HG03135 (cell line): ENCODE measurements around the gene GLE1.
"Not testable (repeated sequence)": the region's sequence is repeated elsewhere in the genome, so short reads cannot be mapped to it uniquely, and the experiment has no call there.

ENCODE experiments used
- ATAC-seq: cut with Tn5 transposase; IDR thresholded peaks from one replicate; pipeline ENCODE4 v1.9.1; 2021; ENCODE audit warnings: mild to moderate bottlenecking, moderate library complexity; ENCODE audit not compliant: unreplicated experiment

Gene GLE1

DNA sequence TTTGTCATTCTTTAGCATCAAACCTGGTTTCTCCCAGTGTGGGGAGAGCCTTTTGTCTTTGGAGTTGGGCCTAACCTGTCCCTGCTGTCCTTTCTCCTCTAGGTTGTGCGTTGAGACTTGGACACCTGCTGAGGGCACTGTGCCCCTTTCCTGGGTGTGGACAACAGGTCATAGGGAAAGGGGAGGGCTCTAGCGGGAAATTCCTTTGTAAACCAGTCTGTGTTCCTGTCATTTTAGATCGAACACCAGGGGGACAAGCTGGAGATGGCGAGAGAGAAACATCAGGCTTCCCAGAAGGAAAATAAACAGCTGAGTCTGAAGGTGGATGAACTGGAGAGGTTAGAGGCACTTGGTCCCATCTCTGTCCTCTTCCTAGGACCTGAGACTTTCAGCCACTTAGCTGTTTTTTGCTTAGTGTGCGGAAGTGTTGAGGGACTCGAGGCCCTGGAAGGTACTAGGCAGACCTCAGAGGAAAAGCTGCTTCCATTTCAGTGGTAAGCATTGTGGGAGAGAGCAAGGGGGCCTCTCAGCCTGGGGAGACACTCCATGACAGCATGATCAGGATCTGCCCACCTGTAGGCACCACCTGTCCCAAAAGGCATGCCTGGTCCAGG lies 8.6 kb upstream of the GLE1 start:
- ATAC-seq, result no peak

GRCh38 chr9:128497824-128498610 lies 6.5 kb upstream of the GLE1 start:
- no peak for ATAC-seq

GRCh38 chr9:128498911-128499310 lies 5.6 kb upstream of the GLE1 start:
- ATAC-seq, result no peak

DNA sequence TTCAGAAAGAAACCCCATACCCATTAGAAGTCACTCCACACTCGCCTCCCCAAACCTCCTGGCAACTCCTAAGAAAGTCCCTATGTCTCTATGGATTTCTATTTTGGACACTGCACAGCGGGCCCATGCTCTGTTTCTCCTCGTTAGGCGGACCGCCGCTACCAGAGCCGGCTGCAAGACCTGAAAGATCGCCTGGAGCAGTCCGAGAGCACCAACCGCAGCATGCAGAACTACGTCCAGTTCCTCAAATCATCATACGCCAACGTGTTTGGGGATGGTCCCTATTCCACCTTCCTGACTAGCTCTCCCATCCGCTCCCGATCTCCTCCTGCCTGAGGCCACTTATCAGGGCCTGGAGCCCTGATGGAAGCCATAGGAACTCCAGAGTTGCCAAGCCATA lies 4.6 kb upstream of the GLE1 start:
- no peak for ATAC-seq

GRCh38 chr9:128503415-128503825 lies 1.1 kb upstream of the GLE1 start:
- ATAC-seq, result not testable (repeated sequence)

DNA sequence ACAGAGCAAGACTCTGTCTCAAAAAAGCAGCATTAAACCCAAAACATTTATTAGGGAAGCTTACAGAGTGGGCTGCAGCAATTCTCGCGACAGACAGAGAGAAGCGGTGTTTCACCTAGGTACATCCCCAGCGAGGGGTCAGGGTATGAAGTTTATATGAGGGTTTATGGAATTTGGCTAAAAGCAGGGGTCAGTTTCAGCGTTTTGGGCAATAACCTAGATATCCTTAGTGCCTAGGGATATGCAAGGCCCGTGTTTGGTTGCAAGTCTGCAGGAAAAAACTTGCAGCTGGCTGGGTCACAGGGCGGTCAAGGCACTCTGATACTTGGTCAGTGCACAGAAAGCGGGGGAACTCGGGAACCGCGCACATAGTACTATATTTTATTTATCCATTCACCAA lies 649 bp upstream of the GLE1 start:
- ATAC-seq, result no peak

GRCh38 chr9:128505414-128505765 lies 871 bp downstream of the GLE1 start:
- ATAC-seq, result no peak

DNA sequence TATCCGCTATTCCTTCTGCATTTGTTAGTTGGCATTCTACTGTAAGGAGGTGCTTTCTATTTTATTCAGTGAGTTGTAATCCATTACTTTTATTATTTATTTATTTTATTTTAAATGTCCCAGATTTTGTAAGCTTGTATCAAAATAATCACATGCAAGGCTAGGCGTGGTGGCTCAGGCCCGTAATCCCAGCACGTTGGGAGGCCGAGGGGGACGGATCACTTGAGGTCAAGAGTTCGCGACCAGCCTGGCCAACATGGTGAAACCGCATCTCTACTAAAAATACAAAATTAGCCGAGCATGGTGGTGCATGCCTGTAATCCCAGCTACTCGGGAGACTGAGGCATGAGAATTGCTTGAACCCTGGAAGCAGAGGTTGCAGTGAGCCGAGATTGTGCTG lies 1.4 kb downstream of the GLE1 start:
- not testable (repeated sequence) for ATAC-seq

- ATAC-seq, result no peak
These were observed 8.3 kb downstream of the GLE1 start for GRCh38 chr9:128512820-128513219.

GRCh38 chr9:128521956-128522355 lies 17.4 kb downstream of the GLE1 start:
- no peak for ATAC-seq

DNA sequence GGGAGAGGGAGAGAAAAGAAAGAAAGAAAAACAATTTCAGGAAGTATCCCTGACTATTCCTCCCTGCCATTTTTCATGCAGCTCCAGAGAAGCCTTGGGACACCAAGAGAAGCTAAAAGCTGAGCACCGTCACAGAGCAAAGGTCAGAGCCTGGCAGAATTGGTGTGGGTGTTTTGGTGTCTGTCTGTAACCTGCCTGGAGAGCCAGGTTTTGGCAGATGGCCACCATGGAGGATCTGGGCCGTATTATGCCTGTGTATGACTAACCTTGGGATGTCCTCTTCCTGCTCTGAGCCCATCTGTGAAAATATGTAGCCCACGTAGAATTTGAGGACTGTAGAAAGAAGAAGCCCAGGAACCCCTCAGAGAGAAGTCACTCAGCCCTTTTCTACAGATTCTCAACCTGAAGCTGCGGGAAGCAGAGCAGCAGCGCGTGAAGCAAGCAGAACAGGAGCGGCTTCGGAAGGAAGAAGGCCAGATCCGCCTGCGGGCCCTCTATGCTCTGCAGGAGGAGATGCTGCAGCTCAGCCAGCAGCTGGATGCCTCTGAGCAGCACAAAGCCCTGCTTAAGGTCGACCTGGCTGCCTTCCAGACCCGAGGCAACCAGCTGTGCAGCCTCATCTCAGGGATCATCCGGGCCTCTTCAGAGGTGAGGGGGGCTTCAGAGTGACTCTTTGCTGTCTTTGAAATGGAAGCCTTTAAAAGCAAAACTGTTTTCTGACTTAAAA lies 18.8 kb downstream of the GLE1 start:
- no peak for ATAC-seq

GRCh38 chr9:128526720-128527119 lies 22.2 kb downstream of the GLE1 start:
- no peak for ATAC-seq

- no peak for ATAC-seq
These were observed 24.1 kb downstream of the GLE1 start for GRCh38 chr9:128528445-128529160.

- no peak for ATAC-seq
These were observed 24.7 kb downstream of the GLE1 start for GRCh38 chr9:128529191-128529590.

GRCh38 chr9:128532581-128532980 lies 28.1 kb downstream of the GLE1 start:
- ATAC-seq, result no peak

DNA sequence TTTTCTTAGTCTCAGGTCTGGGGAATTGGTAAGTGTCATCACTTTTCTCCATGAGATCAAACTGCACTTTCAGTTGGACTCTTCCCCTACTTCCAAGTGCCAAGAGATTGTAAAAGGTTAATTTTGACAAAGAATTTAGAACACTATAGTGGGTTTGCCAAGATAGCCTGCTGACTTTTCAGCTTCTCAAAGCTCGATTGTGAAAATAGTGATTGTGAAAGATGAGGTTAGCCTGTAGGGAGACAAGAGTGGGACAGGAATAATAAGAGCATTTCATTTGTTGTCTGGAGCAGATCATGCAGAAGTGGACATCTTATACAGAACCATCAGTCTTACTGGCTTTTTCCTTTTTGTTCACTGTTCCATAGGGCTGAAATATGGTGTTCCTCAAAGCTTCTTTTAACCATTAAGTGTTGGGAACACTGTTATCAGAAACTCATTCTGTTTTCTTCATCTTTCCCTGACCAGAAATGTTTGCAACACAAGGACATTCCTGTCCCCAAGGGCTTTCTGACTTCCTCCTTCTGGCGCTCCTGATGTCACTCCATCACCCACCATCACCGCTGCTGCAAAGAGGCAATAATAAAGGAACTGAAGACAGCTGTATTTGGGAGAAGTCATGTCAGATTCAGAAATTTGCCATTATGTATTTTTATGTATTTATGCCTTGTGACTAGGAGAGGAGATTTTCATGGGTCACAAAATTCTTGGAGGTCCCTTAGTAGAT lies 36.3 kb downstream of the GLE1 start:
- no peak for ATAC-seq

DNA sequence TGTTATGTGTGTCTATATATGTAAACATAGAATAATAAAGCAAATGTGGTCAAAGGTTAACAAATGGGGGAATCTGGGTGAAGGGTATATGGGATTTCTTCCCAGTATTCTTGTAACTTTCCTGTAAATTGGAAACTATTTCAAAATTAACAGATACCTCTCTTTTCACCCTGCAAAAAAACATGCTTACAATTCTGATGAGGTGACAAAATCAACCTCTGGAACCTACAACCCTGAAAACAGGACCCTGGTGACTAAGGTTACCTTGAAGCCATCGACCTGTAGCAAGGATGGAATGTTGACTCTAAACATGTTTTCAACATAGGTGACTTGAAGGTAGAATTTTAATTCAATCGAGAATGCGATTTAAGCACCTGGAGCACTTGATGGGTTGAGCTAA lies 42.0 kb downstream of the GLE1 start:
- no peak for ATAC-seq

DNA sequence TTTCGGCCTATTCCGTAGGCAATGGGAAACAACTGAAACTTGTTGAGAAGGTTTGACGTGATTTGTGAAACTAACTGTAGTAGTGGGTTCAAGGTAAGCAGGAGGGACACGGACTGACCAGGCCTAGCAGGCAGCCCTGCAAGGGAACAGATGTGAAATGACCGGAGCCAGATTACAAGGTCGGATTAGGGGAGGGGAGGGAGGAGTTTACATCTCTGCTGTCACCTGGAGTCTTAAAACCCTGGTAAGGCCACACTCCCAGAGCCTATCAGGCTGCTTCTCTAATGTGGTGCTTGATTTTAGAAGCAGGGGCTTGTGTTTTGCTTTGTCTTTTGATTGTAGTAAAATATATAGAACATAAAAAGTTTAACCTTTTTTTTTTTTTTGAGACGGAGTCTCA lies 44.4 kb downstream of the GLE1 start:
- ATAC-seq, result no peak

- no peak for ATAC-seq
These were observed 45.7 kb downstream of the GLE1 start for GRCh38 chr9:128550226-128550625.

- no peak for ATAC-seq
These were observed 46.5 kb downstream of the GLE1 start for GRCh38 chr9:128550770-128551656.
